Thymus (tissue), 11 donors: Measurements from ENCODE around the gene C5orf24. TPM values are rescaled to one million over a fixed set of nuclear protein-coding genes. Genes with fewer than 3 reads are reported as not detected.
"Not testable (repeated sequence)": the region's sequence is repeated elsewhere in the genome, so short reads cannot be mapped to it uniquely, and the experiment has no call there.

Experiments
- DNase-seq, 9 donors: peaks; one replicate each; pipeline ENCODE4 v3.0.0-alpha.2; 2013; ENCODE audit warnings: low spot score in 9 of 9, low read depth in 6 of 9, missing footprints in 1 of 9
- H3K27ac ChIP-seq, 2 donors: one replicate each; pipeline ENCODE4 v1.5.1; 2013; ENCODE audit warnings: control low read depth in 1 of 2, low read depth in 1 of 2, low read length in 1 of 2, mild to moderate bottlenecking in 1 of 2, moderate library complexity in 1 of 2
- H3K27me3 ChIP-seq, 2 donors: one replicate each; pipeline ENCODE4 v1.5.1; 2013; ENCODE audit warnings: low read length in 1 of 2; ENCODE audit not compliant: control insufficient read depth in 2 of 2, insufficient read depth in 1 of 2
- H3K36me3 ChIP-seq, 2 donors: one replicate each; pipeline ENCODE4 v1.5.1; 2013; ENCODE audit warnings: low read length in 1 of 2, mild to moderate bottlenecking in 1 of 2, moderate library complexity in 1 of 2; ENCODE audit not compliant: control insufficient read depth in 2 of 2, insufficient read depth in 2 of 2
- H3K4me1 ChIP-seq, 2 donors: one replicate each; pipeline ENCODE4 v1.5.1; 2013; ENCODE audit warnings: low read length in 2 of 2; ENCODE audit not compliant: control insufficient read depth in 2 of 2, insufficient read depth in 2 of 2
- H3K4me3 ChIP-seq, 2 donors: one replicate each; pipeline ENCODE4 v1.5.1; 2013; ENCODE audit warnings: low read length in 2 of 2, control low read depth in 1 of 2, mild to moderate bottlenecking in 1 of 2
- H3K9me3 ChIP-seq, 2 donors: one replicate each; pipeline ENCODE4 v1.5.1; 2013; ENCODE audit warnings: low read length in 1 of 2, mild to moderate bottlenecking in 1 of 2; ENCODE audit not compliant: control insufficient read depth in 2 of 2, insufficient read depth in 1 of 2
- WGBS: extraction: QIAGEN DNeasy Blood & Tissue Kit; methylation state at CpG from one replicate; pipeline ENCODE4 v1.1.7; 2013; 5-methylcytosine and 5-hydroxymethylcytosine counted together
- polyA plus RNA-seq: library from polyadenylated mRNA; stranded (reverse); fragments of 200-250 nt; gene quantifications from one replicate; pipeline ENCODE4 v1.2.3, GENCODE V29; 2013
- total RNA-seq: library from RNA; stranded (reverse); fragments of 120-200 nt; gene quantifications from one replicate; pipeline ENCODE4 v1.2.4, GENCODE V29; 2013
- donor health status: healthy.

The C5orf24 gene
- total and polyA plus RNA-seq, 2 donors, result 11.7 to 22.4 TPM

DNA sequence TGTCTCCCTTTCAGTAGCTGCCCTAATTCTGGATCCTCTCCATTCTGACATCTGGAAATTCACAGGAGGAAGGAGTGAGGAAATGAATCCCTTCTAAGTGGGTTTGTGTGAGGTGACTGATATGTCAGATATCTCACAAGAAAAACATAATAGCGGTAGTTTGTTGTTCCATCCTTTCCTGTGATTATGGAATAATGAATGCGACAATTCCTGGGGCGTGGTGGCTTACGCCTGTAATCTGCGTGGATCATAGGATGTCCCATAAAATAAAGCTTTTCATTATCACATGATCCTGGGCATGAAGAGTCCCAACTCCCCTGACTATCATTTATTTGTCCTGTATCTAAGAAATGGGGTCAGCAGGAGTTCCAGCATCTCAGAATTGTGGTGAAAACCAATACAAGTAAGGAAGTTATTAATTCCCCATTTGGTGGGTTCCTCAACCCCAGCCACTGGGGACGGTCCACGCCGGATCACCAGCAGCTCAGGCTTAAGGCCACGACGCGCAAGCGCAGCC is 375 bp upstream of the C5orf24 start:
- Histone ChIP-seq H3K36me3 (peaks cover 13 to 14% of the 10 kb centered on the region in 2 donors), H3K4me3 (peak overlapping the region; percentile 43 to 80), H3K27ac (peak overlapping the region; percentile 83 to 96), H3K4me1 (peaks cover 10 to 14% of the 10 kb centered on the region in 2 donors), H3K9me3 (no peaks in the 10 kb centered on the region), H3K27me3 (no peaks in the 10 kb centered on the region)
- DNase-seq, result peak in 2 of 9 donors; percentile 1 to 5
- WGBS, result 20% methylated on average over 12 of the region's 12 CpGs

DNA sequence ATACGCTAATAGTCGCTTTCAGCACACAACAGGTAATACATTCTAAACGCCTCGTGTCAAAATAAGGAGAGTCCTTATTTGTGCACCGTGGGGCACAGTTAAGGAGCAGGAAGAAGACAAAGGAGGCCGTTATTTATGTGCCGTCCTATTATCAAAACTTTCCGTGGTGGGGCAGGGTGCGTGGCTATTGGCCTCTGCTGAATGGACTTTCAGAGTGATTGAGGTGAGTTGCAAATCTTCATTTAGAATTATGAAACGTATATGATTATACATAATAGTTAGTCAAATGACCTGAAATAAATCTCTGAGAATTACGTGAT is 833 bp downstream of the C5orf24 start:
- no peaks in the 10 kb centered on the region for H3K27me3 ChIP-seq
- DNase-seq, result peak in 7 of 9 donors; percentile 3 to 64 (median 32)
- H3K27ac ChIP-seq, result peak overlapping the region; percentile 87 to 96
- peaks cover 5 to 13% of the 10 kb centered on the region in 2 donors for H3K36me3 ChIP-seq
- WGBS, result under 1% methylated on average over 11 of the region's 11 CpGs
- H3K4me1 ChIP-seq, result peaks cover 10 to 14% of the 10 kb centered on the region in 2 donors
- peak overlapping the region; percentile 80 to 85 for H3K4me3 ChIP-seq
- no peaks in the 10 kb centered on the region for H3K9me3 ChIP-seq

GRCh38 chr5:134849434-134849933 is 3.7 kb downstream of the C5orf24 start:
- H3K27me3 ChIP-seq, DNase-seq, H3K4me3 ChIP-seq, H3K9me3 ChIP-seq, H3K27ac ChIP-seq: not testable (repeated sequence)
- peaks cover 5 to 24% of the 10 kb centered on the region in 2 donors for H3K36me3 ChIP-seq
- WGBS, result 97% methylated on average over 7 of the region's 7 CpGs
- H3K4me1 ChIP-seq, result peaks cover 10 to 14% of the 10 kb centered on the region in 2 donors

DNA sequence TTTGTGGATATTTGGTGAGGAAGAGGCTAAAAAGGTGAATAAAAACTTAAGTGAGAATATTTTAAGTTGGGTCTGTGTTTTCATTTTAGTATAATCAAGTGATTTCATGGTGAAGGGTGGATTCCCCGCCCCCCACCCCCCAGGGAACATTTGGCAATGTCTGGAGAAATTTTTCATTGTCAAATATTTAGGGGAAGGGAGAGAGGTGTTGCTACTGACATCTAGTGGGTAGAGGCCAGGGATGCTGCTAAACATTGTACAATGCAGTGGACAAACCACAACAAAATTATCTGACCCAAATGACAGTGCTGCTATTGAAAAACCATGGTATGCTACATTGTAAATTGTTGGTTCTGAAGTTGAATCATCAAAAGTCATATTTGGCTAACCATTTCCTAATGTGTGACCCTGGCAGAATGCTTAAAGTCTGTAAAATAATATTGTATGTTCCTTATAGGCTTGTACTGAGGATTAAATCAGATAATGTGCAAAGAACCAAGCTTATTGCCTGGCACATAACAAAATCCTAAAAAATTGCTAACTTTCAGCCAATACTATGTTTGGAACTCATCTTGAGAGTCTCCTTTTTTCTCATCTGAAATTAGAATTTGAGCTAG is 5.6 kb downstream of the C5orf24 start:
- H3K4me1 ChIP-seq, result peaks cover 6 to 7% of the 10 kb centered on the region in 2 donors
- peaks cover 14 to 41% of the 10 kb centered on the region in 2 donors for H3K36me3 ChIP-seq
- no peak overlapping the region for H3K27ac ChIP-seq
- H3K27me3 ChIP-seq, result no peaks in the 10 kb centered on the region
- no peak for DNase-seq
- H3K9me3 ChIP-seq, result no peaks in the 10 kb centered on the region
- 96% methylated on average over 1 of the region's 1 CpG for WGBS
- no peak overlapping the region for H3K4me3 ChIP-seq

DNA sequence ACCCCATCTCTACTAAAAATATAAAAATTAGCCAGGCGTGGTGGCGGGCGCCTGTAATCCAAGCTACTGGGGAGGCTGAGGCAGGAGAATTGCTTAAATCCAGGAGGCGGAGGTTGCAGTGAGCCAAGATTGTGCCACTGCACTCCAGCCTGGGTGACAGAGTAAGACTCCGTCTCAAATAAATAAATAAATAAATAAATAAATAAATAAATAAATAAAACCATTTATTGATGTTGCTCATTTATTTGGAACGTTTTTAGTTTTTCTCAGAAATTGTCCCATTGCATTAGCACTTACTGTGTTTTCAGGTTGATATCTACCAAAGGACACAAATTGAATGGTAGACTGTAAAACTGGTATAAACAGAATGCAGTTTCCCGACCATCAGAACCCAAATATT is 10.7 kb downstream of the C5orf24 start:
- H3K4me3 ChIP-seq, H3K27ac ChIP-seq, H3K9me3 ChIP-seq, DNase-seq, H3K4me1 ChIP-seq, H3K27me3 ChIP-seq: not testable (repeated sequence)
- peaks cover 24 to 54% of the 10 kb centered on the region in 2 donors for H3K36me3 ChIP-seq
- WGBS, result 97% methylated on average over 7 of the region's 7 CpGs

DNA sequence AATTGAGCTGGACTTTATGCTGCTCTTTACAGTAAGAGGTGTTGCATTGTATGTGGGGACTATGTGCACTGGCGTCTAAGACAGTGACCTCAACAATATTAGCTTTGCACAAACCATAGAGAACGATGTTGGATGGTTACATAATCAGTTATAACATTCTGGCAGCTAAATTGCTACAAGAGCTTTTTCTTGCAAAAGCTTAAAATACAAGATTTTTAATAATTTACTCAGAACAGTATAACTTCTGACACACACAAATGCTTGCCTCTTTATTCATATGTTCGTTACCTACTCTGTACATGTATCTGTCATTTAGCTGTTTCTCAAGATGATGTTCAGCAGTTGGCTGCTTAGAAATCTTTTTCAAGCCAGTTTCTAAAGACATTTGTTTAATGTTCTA is 11.6 kb downstream of the C5orf24 start:
- WGBS, result over 99% methylated on average over 3 of the region's 3 CpGs
- no peak overlapping the region for H3K4me3 ChIP-seq
- H3K4me1 ChIP-seq, result no peaks in the 10 kb centered on the region
- no peaks in the 10 kb centered on the region for H3K9me3 ChIP-seq
- no peak for DNase-seq
- H3K36me3 ChIP-seq, result peaks cover 24 to 53% of the 10 kb centered on the region in 2 donors
- H3K27me3 ChIP-seq, result no peaks in the 10 kb centered on the region
- H3K27ac ChIP-seq, result no peak overlapping the region

GRCh38 chr5:134864707-134865106 is 18.9 kb downstream of the C5orf24 start:
- 98% methylated on average over 2 of the region's 2 CpGs for WGBS
- peaks cover 12 to 14% of the 10 kb centered on the region in 2 donors for H3K36me3 ChIP-seq

DNA sequence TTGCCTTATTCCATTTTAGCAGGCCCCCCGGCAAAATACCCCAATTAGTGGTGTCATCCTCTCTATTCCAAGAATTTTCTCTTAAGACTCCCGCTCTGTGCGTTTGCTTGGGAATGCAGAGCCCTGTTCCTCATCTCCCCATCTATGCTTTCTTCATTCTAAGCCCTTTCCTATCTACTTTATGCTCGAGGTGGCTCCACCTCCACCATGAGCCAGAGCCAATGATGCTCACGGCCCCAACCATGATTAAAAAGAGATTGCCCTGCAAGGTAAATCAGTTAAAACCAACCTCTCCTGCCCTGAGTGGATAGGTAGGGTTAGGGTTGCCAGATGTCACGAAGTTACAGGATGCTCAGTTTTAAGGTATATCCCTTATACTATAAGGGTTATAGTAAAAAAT is 27.7 kb downstream of the C5orf24 start:
- peak overlapping the region; percentile 94 to 99 for H3K4me3 ChIP-seq
- H3K27me3 ChIP-seq, result no peaks in the 10 kb centered on the region
- WGBS, result 88% methylated on average over 6 of the region's 6 CpGs
- peaks cover 24 to 25% of the 10 kb centered on the region in 2 donors for H3K4me1 ChIP-seq
- H3K9me3 ChIP-seq, result no peaks in the 10 kb centered on the region
- H3K27ac ChIP-seq, result peak overlapping the region in 1 of 2 donors; percentile 86
- DNase-seq, result peak in 1 of 9 donors; percentile 7
- peaks cover 0 to 3% of the 10 kb centered on the region in 2 donors for H3K36me3 ChIP-seq

More at GRCh38 chr5:134864707-134865106, 18.9 kb downstream of the C5orf24 start:
- DNase-seq, result no peak
- Histone ChIP-seq H3K9me3 (no peaks in the 10 kb centered on the region), H3K4me1 (no peaks in the 10 kb centered on the region), H3K27me3 (no peaks in the 10 kb centered on the region), H3K27ac (no peak overlapping the region), H3K4me3 (no peak overlapping the region)

- Histone ChIP-seq H3K36me3 (peaks cover 0 to 3% of the 10 kb centered on the region in 2 donors), H3K27me3 (no peaks in the 10 kb centered on the region), H3K4me1 (peaks cover 24 to 25% of the 10 kb centered on the region in 2 donors), H3K4me3 (peak within 1 kb of the TSS; percentile 94 to 99), H3K9me3 (no peaks in the 10 kb centered on the region), H3K27ac (peak within 1 kb of the TSS; percentile 86 to 95)
- 4% methylated on average over 79 of the region's 79 CpGs for whole genome bisulfite sequencing
- DNase-seq, result peak; percentile 49 to 91 (median 73)
Observed at GRCh38 chr5:134873987-134874830, 28.4 kb downstream of the C5orf24 start, which contains the start of gene TXNDC15. TSS of gene TXNDC15 (plus strand) at chr5:134874371. CDS start at chr5:134874428, 57 bp downstream.
